MCF 10A (cell line): ENCODE data around the gene CPNE5. TPM values are rescaled to one million over a fixed set of nuclear protein-coding genes. Genes with fewer than 3 reads are reported as not detected.
A peak's percentile ranks its signal among the peaks of the same experiment; 100 is the strongest.

ENCODE experiments used
- BruUV-seq: library from RNA; stranded (reverse); fragments of 400-500 nt; replicated peaks from 2 replicates; lab custom pipeline; 2021; lab: Mats Ljungman, UMichigan
- CTCF ChIA-PET: fragments of 300-600 bp; sonication (Branson Sonifier 250); formaldehyde crosslinking; extraction: SDS; loops from one replicate; lab custom pipeline; 2021; ENCODE audit warnings: antibody characterized with exemption, inconsistent platforms; lab: Yijun Ruan, JAX
- POLR2A ChIA-PET: fragments of 300-600, 350-650 bp; sonication (Branson Sonifier 250); formaldehyde crosslinking; extraction: SDS; loops from one replicate; lab custom pipeline; 2020; ENCODE audit warnings: antibody characterized with exemption, inconsistent platforms; lab: Yijun Ruan, JAX
- DNase-seq: peaks from one replicate; pipeline ENCODE4 v3.0.0-alpha.2; 2018; ENCODE audit not compliant: unreplicated experiment
- H3K27ac Mint-ChIP-seq: one replicate; pipeline ENCODE4 v1.8.0; 2022; ENCODE audit warnings: mild to moderate bottlenecking, low read depth, mixed read lengths; ENCODE audit not compliant: unreplicated experiment
- H3K27me3 Mint-ChIP-seq: one replicate; pipeline ENCODE4 v1.8.0; 2022; ENCODE audit warnings: mixed read lengths; ENCODE audit not compliant: insufficient read depth, unreplicated experiment
- H3K36me3 Mint-ChIP-seq: one replicate; pipeline ENCODE4 v1.8.0; 2022; ENCODE audit warnings: mild to moderate bottlenecking, moderate library complexity, mixed read lengths; ENCODE audit not compliant: insufficient read depth, unreplicated experiment
- H3K4me1 Mint-ChIP-seq: one replicate; pipeline ENCODE4 v1.8.0; 2022; ENCODE audit warnings: mixed read lengths; ENCODE audit not compliant: insufficient read depth, unreplicated experiment
- H3K4me3 Mint-ChIP-seq: one replicate; pipeline ENCODE4 v1.8.0; 2022; ENCODE audit warnings: mild to moderate bottlenecking, moderate library complexity, mixed read lengths; ENCODE audit not compliant: unreplicated experiment
- H3K9me3 Mint-ChIP-seq: one replicate; pipeline ENCODE4 v1.8.0; 2022; ENCODE audit warnings: mixed read lengths; ENCODE audit not compliant: unreplicated experiment
- CTCF ChIP-seq: fragments of 200-600 bp; IDR thresholded peaks from one replicate; pipeline ENCODE4 v1.8.0; 2022; ENCODE audit warnings: antibody characterized with exemption, mild to moderate bottlenecking; ENCODE audit not compliant: unreplicated experiment
- intact Hi-C: fragments of 100-400 bp; cut with micrococcal nuclease; formaldehyde crosslinking; loops from 2 replicates; pipeline ENCODE4 v1.14.1; 2022
- total RNA-seq: library from RNA; stranded (reverse); gene quantifications from 2 replicates; pipeline ENCODE4 v1.2.3, GENCODE V29; 2022

CPNE5 gene
- total RNA-seq, 1 experiment from 2014 or later: not detected

GRCh38 chr6:36863670-36864540 lies 24.7 kb upstream of the CPNE5 start:
- peak overlapping the region; percentile 58 for H3K27ac Mint-ChIP-seq
- no TSS peak for BruUV-seq
- ChIA-PET POLR2A (interaction anchor here (0.6 to 3.3 kb wide), 5 partner anchors 10 to 133 kb away, joined by 3 to 26 read pairs (median 3); partner anchors contain the start of gene PPIL1), CTCF (interaction anchor here (0.8 to 2.4 kb wide), 3 partner anchors 9 to 18 kb away, joined by 3 to 11 read pairs (median 3); no protein-coding TSS in a partner anchor)
- H3K4me1 Mint-ChIP-seq: peaks cover 28% of the 10 kb centered on the region
- H3K36me3 Mint-ChIP-seq: peaks cover 56% of the 10 kb centered on the region
- TF ChIP-seq CTCF: no peak
- no peak for DNase-seq
- intact Hi-C loops: no loop called here
- no peak overlapping the region for H3K4me3 Mint-ChIP-seq
- no peaks in the 10 kb centered on the region for H3K9me3 Mint-ChIP-seq
- H3K27me3 Mint-ChIP-seq: no peaks in the 10 kb centered on the region

GRCh38 chr6:36862848-36863382 lies 23.7 kb upstream of the CPNE5 start:
- TF ChIP-seq CTCF: no peak
- peaks cover 28% of the 10 kb centered on the region for H3K4me1 Mint-ChIP-seq
- intact Hi-C loops: no loop called here
- H3K4me3 Mint-ChIP-seq: no peak overlapping the region
- no peak overlapping the region for H3K27ac Mint-ChIP-seq
- H3K36me3 Mint-ChIP-seq: peaks cover 47% of the 10 kb centered on the region
- no peaks in the 10 kb centered on the region for H3K27me3 Mint-ChIP-seq
- no TSS peak for BruUV-seq
- no peaks in the 10 kb centered on the region for H3K9me3 Mint-ChIP-seq
- CTCF ChIA-PET: interaction anchor here (0.6 to 2.4 kb wide), 4 partner anchors 13 to 291 kb away, joined by 3 to 11 read pairs (median 3); no protein-coding TSS in a partner anchor
- POLR2A ChIA-PET: interaction anchor here (0.6 to 3.3 kb wide), 6 partner anchors 9 to 350 kb away, joined by 3 to 26 read pairs (median 3); partner anchors contain the start of gene PPIL1
- no peak for DNase-seq

- intact Hi-C loops: no loop called here
- peak; percentile 61 for DNase-seq
- Mint-ChIP-seq H3K4me1 (peaks cover 28% of the 10 kb centered on the region), H3K27ac (no peak overlapping the region), H3K4me3 (no peak overlapping the region), H3K27me3 (no peaks in the 10 kb centered on the region), H3K36me3 (peaks cover 41% of the 10 kb centered on the region), H3K9me3 (no peaks in the 10 kb centered on the region)
- POLR2A ChIA-PET: interaction anchor here (0.6 to 3.3 kb wide), 5 partner anchors 9 to 350 kb away, joined by 3 to 26 read pairs (median 3); partner anchors contain the start of gene PPIL1
- CTCF ChIA-PET: interaction anchor here (0.5 to 1.3 kb wide), 3 partner anchors 23 to 1723 kb away, joined by 3 read pairs; no protein-coding TSS in a partner anchor
- TF ChIP-seq CTCF: no peak
- BruUV-seq: no TSS peak
These were observed 23.1 kb upstream of the CPNE5 start for GRCh38 chr6:36862164-36862847.
